Hematopoietic multipotent progenitor cell treated with erythropoietin and hydrocortisone succinate and interleukin-3 and kit ligand, for 4 days (in vitro differentiated cells): ENCODE results near the gene ATP6V1C2.
A peak's percentile ranks its signal among the peaks of the same experiment; 100 is the strongest.

Experiments used
- DNase-seq: peaks from one replicate; pipeline ENCODE4 v3.0.0-alpha.2; 2015

Gene ATP6V1C2, protein sequence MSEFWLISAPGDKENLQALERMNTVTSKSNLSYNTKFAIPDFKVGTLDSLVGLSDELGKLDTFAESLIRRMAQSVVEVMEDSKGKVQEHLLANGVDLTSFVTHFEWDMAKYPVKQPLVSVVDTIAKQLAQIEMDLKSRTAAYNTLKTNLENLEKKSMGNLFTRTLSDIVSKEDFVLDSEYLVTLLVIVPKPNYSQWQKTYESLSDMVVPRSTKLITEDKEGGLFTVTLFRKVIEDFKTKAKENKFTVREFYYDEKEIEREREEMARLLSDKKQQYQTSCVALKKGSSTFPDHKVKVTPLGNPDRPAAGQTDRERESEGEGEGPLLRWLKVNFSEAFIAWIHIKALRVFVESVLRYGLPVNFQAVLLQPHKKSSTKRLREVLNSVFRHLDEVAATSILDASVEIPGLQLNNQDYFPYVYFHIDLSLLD

DNA sequence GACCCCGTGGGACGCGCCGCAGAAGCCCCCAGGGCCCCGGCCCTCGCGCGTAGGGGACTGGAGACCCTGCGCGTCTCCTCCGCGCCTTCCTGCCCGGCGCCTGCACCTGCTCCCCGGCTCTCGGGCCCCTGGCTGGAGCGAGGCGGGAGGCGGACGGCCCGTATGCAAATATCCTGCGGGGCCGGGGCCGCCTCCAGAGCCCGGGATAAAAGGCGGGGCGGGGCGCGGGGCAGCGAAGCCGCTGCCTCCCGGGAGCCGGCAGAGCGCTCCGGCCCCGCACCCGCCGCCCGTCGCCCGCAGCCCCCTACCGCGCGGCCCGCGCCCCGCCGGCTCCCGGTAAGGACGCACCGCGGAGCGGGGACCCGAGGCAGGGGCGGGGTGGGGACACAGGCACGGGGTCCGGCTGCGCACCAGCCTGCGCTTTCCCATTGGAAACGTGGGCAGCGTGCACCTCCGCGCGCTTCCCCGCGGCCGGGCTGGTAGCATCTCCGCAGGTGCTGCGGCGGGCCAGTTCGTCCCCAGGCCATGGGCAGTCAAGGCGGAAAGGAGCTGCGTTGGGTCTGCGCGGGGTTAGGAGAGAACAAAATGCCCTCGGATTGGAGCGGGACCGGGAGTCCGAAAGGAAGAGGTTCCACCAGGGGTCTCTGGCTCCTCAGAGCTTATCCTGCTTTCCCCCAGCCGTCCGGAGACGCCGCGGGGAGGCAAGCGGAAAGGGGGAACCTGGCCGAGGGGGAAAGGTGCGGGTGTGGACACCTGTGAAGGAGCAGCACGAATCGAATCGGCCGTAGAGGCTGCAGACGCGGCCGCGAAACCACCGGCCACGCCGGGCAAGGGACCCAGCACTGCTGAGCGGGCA is at the start of gene ATP6V1C2:
ATP6V1C2 (plus strand) TSS at position 235 of the 856 bp plus-strand sequence. CDS start 1,220 bp downstream, outside the sequence.
- peak; percentile 25 for DNase-seq

DNA sequence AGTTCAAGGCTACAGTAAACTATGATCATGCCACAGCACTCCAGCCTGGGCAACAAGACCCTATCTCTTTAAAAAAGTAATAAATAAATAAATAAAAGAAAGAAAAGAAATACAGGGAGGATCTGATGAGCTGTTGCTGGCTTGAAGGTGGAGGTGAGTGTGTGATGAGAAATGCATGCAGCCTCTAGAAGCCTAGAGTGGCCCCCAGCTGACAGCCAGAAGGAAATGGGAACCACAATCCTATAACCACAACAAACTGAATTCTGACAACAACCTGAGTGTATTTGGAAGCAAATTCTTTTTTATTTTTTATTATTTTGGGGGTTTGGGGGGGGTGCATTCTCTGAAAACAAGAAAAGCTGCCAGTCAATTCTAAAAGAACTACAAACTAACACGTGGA is 46.3 kb upstream of the ATP6V1C2 start:
- DNase-seq = peak; percentile 43

DNA sequence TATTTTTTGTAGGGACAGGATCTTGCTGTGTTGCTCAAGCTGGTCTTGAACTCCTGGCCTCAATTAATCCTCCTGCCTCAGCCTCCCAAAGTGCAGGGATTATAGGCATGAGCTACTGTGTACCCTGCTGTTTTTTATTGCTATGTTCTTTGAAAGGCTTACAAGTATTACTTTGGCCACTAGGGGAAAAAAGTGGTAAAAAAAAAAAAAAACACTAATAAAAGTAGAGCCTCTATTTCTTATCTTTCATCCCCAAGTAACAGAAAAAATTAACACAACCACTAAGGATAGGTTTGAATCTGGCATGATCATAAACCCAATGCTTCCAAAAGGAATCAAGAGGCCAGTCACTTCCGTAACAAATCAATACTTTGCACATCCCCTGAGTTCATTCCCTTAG is 43.2 kb upstream of the ATP6V1C2 start:
- peak; percentile 56 for DNase-seq

DNA sequence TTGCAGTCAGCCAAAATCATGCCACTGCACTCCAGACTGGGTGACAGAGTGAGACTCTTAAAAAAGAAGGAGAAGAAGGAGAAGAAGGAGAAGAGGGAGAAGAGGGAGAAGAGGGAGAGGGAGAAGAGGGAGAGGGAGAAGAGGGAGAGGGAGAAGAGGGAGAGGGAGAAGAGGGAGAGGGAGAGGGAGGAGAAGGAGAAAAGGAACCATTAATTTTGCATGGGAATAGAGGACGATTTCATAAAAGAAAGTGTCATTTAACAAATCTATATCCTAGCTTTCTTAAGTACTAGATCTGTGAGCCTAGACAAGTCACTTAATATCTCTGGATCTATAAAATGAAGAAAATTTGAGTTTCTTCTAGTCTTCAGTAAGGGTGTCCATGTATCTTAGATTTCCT is 41.2 kb upstream of the ATP6V1C2 start:
- DNase-seq = no peak

DNA sequence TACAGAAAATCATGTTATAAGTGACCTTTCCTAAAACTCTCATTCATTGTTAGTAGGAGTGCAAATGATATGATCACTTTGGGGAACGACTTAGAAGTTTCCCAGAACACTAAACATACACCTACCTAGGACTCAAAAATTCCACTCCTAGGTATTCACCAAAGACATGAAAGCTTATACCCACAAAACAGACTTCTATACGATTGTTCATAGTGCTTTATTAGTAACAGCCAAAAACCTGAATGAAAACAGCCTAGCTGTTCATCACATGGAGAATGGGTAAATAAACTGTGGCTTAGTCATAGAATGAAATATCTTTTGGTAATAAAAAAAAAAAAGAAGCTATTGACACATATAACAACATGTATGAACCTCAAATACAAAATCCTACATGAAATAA is 40.5 kb upstream of the ATP6V1C2 start:
- DNase-seq = no peak

DNA sequence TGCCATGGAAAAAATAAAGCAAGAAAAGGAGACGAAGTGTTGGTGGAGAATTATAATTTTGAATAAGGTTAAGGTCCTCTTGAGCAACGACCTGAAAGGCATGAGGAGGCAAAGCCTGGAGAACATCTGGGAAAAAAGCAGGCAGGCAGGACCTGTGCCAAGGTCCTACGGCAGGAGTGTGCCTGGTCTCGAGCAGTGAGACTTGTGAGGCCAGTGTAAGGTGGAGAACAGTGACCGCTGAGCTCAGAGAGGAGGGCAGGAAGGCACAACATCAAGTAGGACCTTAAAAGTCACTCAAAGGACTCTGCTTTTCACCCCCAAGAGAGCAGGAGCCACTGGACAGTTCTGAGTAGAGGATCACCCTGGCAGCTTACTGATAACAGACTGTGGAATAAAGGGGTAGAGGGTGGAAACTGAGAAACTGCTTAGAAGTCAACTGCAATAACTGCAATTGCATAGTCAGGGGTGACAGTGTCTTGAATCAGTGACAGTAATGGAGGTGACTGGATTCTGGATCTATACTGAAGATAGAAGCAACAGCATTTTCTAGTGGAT is 35.2 kb upstream of the ATP6V1C2 start:
- peak; percentile 43 for DNase-seq

DNA sequence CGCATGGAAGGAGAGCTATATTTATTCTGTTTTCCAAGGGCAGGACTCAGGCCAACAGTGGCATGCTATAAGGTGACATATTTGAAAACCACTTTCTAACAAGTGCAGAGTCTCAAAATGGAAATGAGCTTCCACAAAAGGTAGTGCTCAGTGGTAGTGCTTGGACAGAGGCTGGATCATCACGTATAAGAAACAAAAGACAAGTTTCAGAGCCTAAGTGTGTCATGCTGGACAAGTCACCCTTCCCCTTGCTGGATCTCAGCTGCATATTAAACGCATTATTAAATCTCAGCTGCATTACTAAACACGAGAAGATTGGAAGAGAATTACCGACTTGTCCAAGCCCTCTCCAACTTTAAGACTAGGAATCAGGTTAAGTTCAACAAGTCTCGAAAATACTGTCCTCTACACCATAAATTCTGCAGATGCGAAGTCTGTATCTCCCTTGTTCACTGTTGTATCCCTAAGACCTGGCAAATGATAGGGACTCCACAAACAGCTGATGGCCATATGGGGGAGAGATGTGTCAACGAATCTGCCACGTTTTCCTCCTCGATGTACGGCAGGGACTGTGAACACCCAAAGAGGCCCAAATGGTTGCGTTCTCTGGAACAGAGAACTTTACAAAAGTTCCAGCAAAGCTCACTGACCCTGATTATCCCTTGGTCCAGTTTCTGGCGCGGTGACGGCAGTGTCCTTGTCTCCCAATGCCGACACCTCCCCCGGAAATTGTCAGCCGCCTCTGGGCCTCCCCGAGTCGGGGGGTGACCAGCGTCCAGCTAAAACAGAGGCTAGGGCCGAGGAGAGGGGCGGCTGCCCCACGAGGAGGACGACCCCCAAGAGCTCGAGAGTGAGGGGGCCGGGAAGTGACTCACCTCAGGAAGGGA is 32.3 kb upstream of the ATP6V1C2 start:
- DNase-seq = peak; percentile 54

DNA sequence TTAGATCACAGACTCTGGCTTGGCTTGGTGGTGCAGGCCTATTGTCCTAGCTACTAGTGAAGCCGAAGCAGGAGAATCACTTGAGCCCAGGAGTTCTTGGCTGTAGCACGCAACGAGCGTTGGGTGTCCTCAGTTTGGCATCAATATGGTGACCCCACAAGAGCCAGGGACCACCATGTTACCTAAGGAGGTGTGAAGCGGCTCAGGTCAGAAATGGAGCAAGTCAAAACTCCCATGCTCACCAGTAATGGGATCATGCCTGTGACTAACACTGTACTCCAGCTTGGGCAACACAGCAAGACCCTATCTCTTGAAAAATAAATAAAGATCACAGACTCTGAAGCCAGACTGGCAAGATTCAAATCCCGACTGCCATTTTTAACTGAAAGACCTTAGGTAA is 29.9 kb upstream of the ATP6V1C2 start:
- DNase-seq = no peak

DNA sequence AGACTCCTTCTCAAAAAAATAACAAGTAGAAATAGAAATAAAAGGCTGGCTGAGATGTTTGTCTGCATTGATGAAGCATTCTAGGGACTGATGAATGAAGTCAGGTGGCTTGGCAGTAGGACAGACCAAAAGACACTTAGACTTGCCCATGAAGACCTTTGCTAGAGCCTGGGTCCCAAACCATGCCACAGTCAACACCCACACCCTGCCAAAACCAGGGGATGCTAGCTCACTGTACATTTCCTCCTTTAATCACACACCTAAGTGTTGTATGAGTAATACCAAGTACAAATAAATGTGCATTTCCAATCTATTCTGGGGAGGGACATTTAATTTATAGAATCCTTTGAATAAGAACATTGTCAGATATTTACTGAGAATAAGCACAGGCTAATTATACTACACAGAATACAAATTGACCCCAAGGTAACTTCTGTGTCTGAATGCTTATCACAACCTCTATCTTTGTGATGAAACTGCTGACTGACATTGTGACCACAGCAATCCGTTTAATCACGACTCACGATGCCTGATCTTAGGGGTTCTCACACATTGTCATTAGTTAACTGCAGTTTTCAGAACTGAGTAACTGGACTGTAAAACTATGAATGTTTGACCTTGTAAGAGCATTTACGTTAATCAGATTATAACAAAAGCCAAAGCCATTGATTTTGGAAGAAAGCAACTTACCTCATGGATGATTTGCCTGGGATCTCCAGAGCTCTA is 21.2 kb upstream of the ATP6V1C2 start:
- peak; percentile 62 for DNase-seq

DNA sequence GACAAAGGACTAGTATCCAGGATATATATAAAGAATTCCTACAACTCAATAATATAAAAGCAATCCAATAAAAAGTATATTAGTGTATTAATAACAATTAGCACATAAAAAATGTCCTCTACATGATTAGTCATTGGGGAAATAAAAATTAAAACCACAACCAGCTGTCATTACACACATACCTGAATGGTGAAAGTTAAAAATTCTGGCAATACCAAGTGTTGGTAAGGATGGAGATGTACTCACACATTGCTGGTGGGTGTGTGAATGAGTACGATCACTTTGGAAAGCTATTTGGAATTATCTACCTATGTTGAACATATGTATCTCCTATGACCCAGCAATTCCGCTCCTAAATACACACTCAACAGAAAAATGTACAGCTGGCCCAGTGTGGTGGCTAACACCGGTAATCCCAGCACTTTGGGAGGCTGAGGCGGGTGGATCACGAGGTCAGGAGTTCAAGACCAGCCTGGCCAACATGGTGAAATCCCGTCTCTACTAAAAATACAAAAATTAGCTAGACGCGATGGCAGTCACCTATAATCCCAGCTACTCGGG is 17.3 kb upstream of the ATP6V1C2 start:
- DNase-seq = no peak

DNA sequence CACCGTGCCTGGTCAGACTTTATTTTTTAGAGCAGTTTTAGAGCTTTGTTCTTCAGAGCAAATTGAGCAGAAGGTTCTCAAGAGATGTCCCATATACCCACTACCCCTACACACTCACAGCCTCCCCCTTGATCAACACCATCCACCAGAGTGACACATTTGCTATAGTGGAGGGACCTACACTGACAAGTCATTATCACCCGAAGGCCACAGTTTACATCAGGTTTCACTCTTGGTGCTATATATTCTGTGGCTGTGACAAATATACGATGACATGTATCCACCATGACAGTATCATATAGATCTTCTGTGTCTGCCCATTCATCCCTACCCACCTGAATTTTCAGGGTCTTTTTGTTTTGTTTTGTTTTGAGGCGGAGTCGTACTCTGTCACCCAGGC is 15.4 kb upstream of the ATP6V1C2 start:
- DNase-seq = no peak

DNA sequence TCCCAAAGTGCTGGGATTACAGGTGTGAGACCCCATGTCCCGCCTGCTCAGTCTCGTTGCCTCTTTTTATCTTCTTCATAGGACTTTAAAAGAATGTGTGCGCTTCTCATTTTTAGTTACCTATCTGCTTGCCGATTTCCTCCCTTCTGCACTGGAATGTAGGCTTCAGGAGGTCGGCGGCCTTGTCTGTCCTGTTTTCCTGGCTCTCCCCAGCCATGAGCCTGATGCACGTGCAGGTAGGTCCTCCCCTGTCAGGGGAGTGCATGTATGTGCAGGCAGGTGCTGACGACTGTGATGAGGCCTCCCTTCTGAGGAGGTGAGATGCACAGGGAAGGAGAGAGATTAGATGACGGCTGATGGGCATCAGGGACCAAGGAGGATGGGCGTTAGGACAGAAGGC is 13.6 kb upstream of the ATP6V1C2 start:
- no peak for DNase-seq

DNA sequence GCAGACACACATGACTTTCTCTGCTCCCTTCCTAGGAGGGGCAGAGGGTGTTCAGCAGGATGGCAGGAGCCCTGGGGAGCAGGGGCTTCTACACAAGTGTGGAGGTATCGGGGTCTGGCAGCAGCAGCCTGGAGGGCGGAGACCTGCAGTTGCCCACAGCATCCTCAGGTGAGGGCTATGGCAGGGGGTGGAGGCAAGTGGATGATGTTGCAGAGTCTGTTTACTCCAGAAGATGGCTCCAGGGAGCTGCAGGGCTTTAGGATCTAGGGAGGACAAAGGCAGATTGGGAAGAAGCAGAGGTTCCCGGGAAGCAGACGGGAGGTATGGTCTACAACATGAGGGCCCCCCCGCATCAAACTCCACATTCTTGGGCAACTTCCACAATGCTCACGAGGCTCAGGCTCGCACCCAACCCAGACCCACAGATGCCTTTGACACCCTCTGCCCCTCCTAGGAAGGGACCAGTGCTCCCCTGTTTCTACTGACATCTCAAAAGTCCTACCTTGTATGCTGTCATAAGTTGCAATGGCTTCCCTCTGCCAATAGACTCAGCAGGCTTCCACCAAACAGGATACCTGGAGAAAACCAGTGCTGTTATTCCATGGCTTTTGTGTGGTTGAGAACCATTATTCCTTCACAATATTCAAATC is 12.0 kb upstream of the ATP6V1C2 start:
- DNase-seq = no peak

DNA sequence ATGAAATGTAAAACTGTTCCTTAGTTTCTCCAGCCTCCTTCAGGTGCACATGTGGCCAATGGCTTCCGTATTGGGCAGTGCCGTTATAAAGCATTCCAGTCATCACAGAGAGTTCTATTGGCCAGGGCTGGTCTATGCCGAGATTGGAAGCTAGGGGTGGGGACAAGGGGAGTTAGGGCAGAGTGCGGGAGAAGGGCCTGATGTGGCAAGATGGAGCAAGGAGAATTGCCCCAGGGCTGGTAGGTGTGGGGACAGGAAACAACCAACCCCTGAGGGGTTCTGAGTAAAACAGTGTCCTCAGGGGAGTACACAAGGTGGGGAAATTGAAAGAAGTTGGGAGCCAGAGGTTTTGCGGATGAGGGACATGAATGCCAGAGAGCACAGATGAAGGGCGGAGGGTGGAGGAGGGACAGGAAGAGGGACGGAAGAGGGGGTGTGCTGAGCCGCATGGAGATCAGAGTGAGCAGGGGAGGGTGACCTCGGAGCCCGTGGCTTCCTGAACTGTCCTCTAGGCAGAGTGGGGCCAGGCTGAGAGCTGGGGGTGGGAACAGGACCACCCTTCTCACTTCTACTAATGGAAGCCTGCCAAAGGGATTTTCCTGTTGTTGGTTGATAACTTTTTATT is 9.1 kb upstream of the ATP6V1C2 start:
- DNase-seq = peak; percentile 37

DNA sequence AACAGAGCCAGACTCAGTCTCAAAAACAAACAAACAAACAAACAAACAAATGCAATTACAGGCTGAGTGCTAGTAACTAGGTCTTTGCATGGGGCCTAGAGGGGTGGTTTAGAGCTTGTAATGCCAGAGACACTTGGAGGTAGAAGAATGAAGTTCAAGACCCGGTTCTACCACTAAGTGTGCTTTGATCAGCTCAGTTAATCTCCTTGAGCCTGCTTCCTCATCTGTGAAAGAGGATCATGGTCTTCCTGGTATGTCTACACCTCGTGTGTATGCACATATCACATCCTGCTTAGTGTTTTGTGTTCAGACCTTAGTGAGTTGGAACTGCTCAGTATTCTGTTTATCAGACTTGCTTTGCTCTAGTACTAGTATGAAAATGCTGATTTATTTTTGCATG is 4.8 kb upstream of the ATP6V1C2 start:
- DNase-seq = no peak

DNA sequence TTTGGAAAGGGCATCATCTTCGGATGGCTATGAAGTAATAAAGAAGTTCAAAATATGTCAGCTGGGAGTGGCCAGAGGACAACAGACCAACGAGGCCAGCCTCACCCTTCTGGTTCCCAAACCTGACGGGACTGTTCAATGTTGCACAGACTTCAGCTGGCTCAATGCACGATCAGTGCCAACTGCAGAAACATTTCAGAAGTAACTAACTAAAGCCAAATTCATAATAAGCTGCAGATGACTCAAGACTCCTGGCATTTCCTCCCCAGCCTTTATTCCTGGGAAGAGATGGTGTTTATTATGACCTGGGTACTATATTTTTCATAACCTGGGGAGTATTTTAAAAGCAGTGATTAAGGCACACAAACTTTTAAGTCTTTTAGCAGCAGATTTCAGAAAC is 3.8 kb upstream of the ATP6V1C2 start:
- no peak for DNase-seq

DNA sequence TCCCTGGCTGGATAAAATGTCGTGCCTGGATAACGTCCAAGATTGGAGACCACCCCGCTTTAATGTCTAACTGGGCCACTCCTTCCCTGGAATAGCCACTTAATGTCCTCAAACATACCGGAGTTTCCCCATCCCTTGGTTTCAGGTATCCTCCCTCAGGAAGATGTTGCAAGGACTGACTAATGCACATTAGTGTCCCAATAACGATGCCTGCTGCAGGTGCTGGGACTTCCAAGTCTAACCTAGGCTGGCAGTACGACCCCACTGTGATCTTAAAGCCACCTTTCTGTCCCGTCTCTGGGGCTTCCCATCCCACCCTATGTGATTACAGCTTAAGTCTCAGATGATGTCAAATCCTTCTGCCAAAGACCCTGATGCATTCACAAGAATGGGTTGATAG is 1.1 kb upstream of the ATP6V1C2 start:
- DNase-seq = no peak

DNA sequence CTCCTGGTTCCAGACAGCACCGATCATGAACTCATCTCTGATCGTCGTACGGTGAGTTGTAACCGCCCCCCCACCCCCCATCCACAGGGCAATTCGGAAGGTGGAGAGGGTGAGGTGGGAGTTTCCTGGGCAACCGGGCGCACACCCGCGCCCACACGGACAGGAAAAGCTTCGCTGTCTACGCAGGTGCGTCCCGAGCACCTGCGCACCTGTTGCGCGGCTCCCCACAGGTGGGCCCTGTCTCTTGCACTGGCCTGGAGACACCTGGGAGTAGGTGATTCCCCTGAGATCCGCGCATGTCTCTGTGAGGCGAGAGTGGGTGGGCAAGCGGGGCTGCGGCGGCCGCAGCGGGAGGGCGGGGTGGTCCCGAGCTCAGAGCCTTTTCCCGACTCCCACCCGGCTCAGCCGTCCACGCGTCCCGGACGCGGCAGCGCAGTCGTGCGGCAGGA is 459 bp upstream of the ATP6V1C2 start:
- no peak for DNase-seq

DNA sequence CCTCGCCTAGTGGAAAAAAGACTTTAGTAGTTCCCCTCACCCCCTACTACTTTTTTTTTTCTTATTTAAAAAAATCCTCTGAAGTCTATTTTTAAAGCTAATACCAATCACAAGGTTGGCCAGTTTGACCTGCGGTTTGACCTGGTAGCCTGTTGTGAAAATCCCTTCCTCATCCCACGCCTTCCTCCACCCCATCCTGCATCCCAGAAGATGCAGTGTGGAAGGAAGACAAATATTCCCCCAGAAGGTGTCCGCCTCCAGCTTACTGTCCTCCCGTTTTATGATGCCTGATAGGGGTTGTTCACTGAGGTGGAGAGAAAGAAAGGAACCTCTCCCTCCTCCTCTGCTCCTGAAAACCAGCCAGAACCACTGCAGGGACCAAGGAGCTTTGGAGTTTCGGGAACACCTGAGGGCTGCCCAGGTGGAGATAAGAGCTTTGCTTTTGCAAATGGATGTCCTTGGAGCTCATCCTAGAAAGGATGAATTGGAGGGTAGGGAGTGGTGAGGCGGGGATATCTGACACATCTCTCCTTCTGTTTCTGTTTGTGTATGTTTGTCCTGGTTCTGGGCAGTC is 909 bp downstream of the ATP6V1C2 start:
- DNase-seq = no peak

DNA sequence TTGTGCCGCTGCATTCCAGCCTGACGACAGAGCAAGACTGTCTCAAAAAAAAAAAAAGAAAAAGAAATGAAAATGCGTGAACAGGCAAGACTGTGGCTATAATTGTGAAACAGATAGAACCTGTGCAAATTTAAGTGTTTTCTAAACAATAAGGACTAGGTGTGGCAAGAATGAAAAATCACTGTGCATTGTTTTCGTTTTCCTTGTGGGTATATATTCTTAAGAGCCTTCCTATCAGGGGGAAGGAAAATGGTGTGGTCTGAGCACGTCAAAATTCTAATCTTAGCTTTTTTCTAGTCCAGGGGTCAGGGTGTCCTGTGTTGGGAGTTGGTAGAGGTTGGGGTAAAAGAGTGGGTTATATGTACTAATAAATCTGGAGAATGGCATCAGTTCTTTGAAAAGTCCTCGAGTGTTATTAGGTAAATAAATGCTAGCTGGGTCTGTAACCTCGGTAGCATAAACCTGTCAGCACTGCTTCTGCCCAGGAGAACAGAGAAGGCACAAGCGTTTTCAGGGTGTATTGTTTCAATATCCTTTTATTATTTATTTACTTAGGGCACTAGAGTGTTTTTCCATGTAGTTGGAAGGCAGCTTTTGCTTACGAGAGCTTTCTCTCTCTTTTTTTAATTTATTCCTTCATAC is 11.6 kb downstream of the ATP6V1C2 start:
- no peak for DNase-seq
